Measurements from ENCODE around the gene CDH13. TPM values are rescaled to one million over a fixed set of nuclear protein-coding genes. Genes with fewer than 3 reads are reported as not detected.

Gene CDH13
- total RNA-seq, 4 donors from 2014 or later = 2.0 to 6.6 (median 4.1) TPM; not detected in 1

- TF ChIP-seq POLR2A (IDR thresholded peaks at IDR 0.05) = no peak
- TF ChIP-seq CTCF (IDR thresholded peaks at IDR 0.05) = no peak
- Histone ChIP-seq H3K4me1 (no peaks in the 10 kb centered on the region), H3K4me3 (no peak overlapping the region), H3K27me3 (no peaks in the 10 kb centered on the region), H3K9me3 (no peaks in the 10 kb centered on the region), H3K27ac (no peak overlapping the region), H3K36me3 (no peaks in the 10 kb centered on the region)
- DNase-seq = no peak
These were observed 114.4 kb downstream of the CDH13 start for GRCh38 chr16:82741073-82741615.

GRCh38 chr16:82744958-82745357 lies 118.2 kb downstream of the CDH13 start:
- Histone ChIP-seq H3K4me1 (no peaks in the 10 kb centered on the region), H3K36me3 (no peaks in the 10 kb centered on the region), H3K4me3 (no peak overlapping the region), H3K27me3 (no peaks in the 10 kb centered on the region), H3K9me3 (no peaks in the 10 kb centered on the region), H3K27ac (no peak overlapping the region)
- DNase-seq = no peak
- TF ChIP-seq POLR2A (IDR thresholded peaks at IDR 0.05) (no peak), CTCF (IDR thresholded peaks at IDR 0.05) (no peak)

GRCh38 chr16:82748026-82748425 lies 121.3 kb downstream of the CDH13 start:
- Histone ChIP-seq H3K27ac (no peak overlapping the region), H3K36me3 (no peaks in the 10 kb centered on the region), H3K27me3 (no peaks in the 10 kb centered on the region), H3K9me3 (no peaks in the 10 kb centered on the region), H3K4me3 (no peak overlapping the region), H3K4me1 (no peaks in the 10 kb centered on the region)
- DNase-seq = no peak
- TF ChIP-seq CTCF (IDR thresholded peaks at IDR 0.05) (peak in 3 of 6 experiments; percentile 8 to 41 (median 25)), POLR2A (IDR thresholded peaks at IDR 0.05) (no peak)

GRCh38 chr16:82750068-82750467 lies 123.3 kb downstream of the CDH13 start:
- Histone ChIP-seq H3K27me3 (no peaks in the 10 kb centered on the region), H3K27ac (no peak overlapping the region), H3K4me3 (no peak overlapping the region), H3K36me3 (no peaks in the 10 kb centered on the region), H3K9me3 (no peaks in the 10 kb centered on the region), H3K4me1 (no peaks in the 10 kb centered on the region)
- TF ChIP-seq POLR2A (IDR thresholded peaks at IDR 0.05) (no peak), CTCF (IDR thresholded peaks at IDR 0.05) (no peak)
- no peak for DNase-seq

- no peaks in the 10 kb centered on the region for H3K27me3 ChIP-seq
- DNase-seq = no peak
- H3K27ac ChIP-seq = no peak overlapping the region
- no peaks in the 10 kb centered on the region for H3K36me3 ChIP-seq
- no peaks in the 10 kb centered on the region for H3K9me3 ChIP-seq
- H3K4me3 ChIP-seq = no peak overlapping the region
- TF ChIP-seq CTCF (IDR thresholded peaks at IDR 0.05) (no peak), POLR2A (IDR thresholded peaks at IDR 0.05) (no peak)
- H3K4me1 ChIP-seq = no peaks in the 10 kb centered on the region
These were observed 124.3 kb downstream of the CDH13 start for GRCh38 chr16:82751020-82751419.

GRCh38 chr16:82752172-82752571 lies 125.4 kb downstream of the CDH13 start:
- H3K27me3 ChIP-seq = no peaks in the 10 kb centered on the region
- no peak for TF ChIP-seq CTCF (IDR thresholded peaks at IDR 0.05)
- no peak for TF ChIP-seq POLR2A (IDR thresholded peaks at IDR 0.05)
- H3K9me3 ChIP-seq = no peaks in the 10 kb centered on the region
- H3K4me3 ChIP-seq = no peak overlapping the region
- DNase-seq = no peak
- no peaks in the 10 kb centered on the region for H3K4me1 ChIP-seq
- no peak overlapping the region for H3K27ac ChIP-seq
- no peaks in the 10 kb centered on the region for H3K36me3 ChIP-seq

All from Peyer's patch (tissue), 4 donors.